Neural cell (in vitro differentiated cells): ENCODE data around the gene IREB2. TPM values are rescaled to one million over a fixed set of nuclear protein-coding genes. Genes with fewer than 3 reads are reported as not detected.

ENCODE experiments used
- H2AFZ ChIP-seq: fragments of 200-600, 300-800 bp; sonication (generic), shearing (Covaris generic); 2 replicates; pipeline ENCODE4 v1.6.0; 2014; ENCODE audit warnings: low read depth, mild to moderate bottlenecking, antibody characterized with exemption, low read length, moderate library complexity
- H3F3A ChIP-seq: fragments of 200-600 bp; shearing (Covaris generic); 2 replicates; pipeline ENCODE4 v1.6.1; 2016; ENCODE audit warnings: mild to moderate bottlenecking, moderate library complexity, mixed read lengths, antibody characterized with exemption, low read length; ENCODE audit not compliant: insufficient read depth, poor library complexity, severe bottlenecking
- H3K27ac ChIP-seq: fragments of 200-600, 300-800 bp; sonication (generic), shearing (Covaris generic); 2 replicates; pipeline ENCODE4 v1.5.1; 2014; ENCODE audit warnings: mild to moderate bottlenecking, low read length, moderate library complexity
- H3K27me3 ChIP-seq: fragments of 300-800, 200-600 bp; sonication (generic), shearing (Covaris generic); 2 replicates; pipeline ENCODE4 v1.6.0; 2014; ENCODE audit warnings: mild to moderate bottlenecking, low read depth, low read length, moderate library complexity; ENCODE audit not compliant: insufficient read depth
- H3K36me3 ChIP-seq: fragments of 300-800, 200-600 bp; sonication (generic), shearing (Covaris generic); 2 replicates; pipeline ENCODE4 v1.5.1; 2014; ENCODE audit warnings: mild to moderate bottlenecking, antibody characterized with exemption, low read length, moderate library complexity; ENCODE audit not compliant: insufficient read depth
- H3K4me2 ChIP-seq: fragments of 300-800, 200-600 bp; sonication (generic), shearing (Covaris generic); 2 replicates; pipeline ENCODE4 v1.6.0; 2014; ENCODE audit warnings: mild to moderate bottlenecking, low read length
- H3K4me3 ChIP-seq: fragments of 300-800, 200-600 bp; sonication (generic), shearing (Covaris generic); 2 replicates; pipeline ENCODE4 v1.5.1; 2014; ENCODE audit warnings: mild to moderate bottlenecking, low read length, moderate library complexity
- H3K79me2 ChIP-seq: fragments of 200-600 bp; shearing (Covaris generic); replicated peaks from 2 replicates; pipeline ENCODE4 v1.6.0; 2014; ENCODE audit warnings: mild to moderate bottlenecking, low read length, moderate library complexity; ENCODE audit not compliant: insufficient read depth
- H3K9ac ChIP-seq: fragments of 300-800, 200-600 bp; sonication (generic), shearing (Covaris generic); 2 replicates; pipeline ENCODE4 v1.6.1; 2016; ENCODE audit warnings: mild to moderate bottlenecking, low read length, mixed read lengths
- H3K9me2 ChIP-seq: fragments of 200-600 bp; shearing (Covaris generic); 2 replicates; pipeline ENCODE4 v1.6.1; 2016; ENCODE audit warnings: mild to moderate bottlenecking, low read length, mixed read lengths; ENCODE audit not compliant: insufficient read depth
- H3K9me3 ChIP-seq: fragments of 200-600, 300-800 bp; sonication (generic), shearing (Covaris generic); 2 replicates; pipeline ENCODE4 v1.6.1; 2016; ENCODE audit warnings: mild to moderate bottlenecking, mixed run types, low read length, moderate library complexity, mixed read lengths
- H4K20me1 ChIP-seq: fragments of 200-600 bp; shearing (Covaris generic); 2 replicates; pipeline ENCODE4 v1.6.1; 2016; ENCODE audit warnings: mild to moderate bottlenecking, mixed run types; ENCODE audit not compliant: insufficient read depth
- CTCF ChIP-seq: fragments of 450-650 bp; IDR thresholded peaks from 2 replicates; pipeline ENCODE4 v1.5.1; 2014; ENCODE audit warnings: antibody characterized with exemption, mild to moderate bottlenecking, moderate library complexity; ENCODE audit not compliant: poor library complexity, severe bottlenecking
- EP300 ChIP-seq: fragments of 450-650 bp; conservative IDR thresholded peaks from 2 replicates; pipeline ENCODE4 v1.6.1; 2014; ENCODE audit warnings: antibody characterized with exemption, mild to moderate bottlenecking, moderate library complexity; ENCODE audit not compliant: poor library complexity, severe bottlenecking
- EZH2 ChIP-seq: fragments of 200-600, 300-800 bp; shearing (Covaris generic), sonication (generic); IDR thresholded peaks from 2 replicates; pipeline ENCODE4 v1.6.1; 2014; ENCODE audit warnings: antibody characterized with exemption, low read length, borderline replicate concordance, mild to moderate bottlenecking; ENCODE audit not compliant: insufficient read depth, poor library complexity, severe bottlenecking
- MXI1 ChIP-seq: fragments of 450-650 bp; conservative IDR thresholded peaks from 2 replicates; pipeline ENCODE4 v1.6.1; 2014; ENCODE audit warnings: antibody characterized with exemption, mild to moderate bottlenecking; ENCODE audit not compliant: poor library complexity, severe bottlenecking
- POLR2AphosphoS5 ChIP-seq: IDR thresholded peaks from 2 replicates; pipeline ENCODE4 v1.6.1; 2012
- RAD21 ChIP-seq: fragments of 450-650 bp; conservative IDR thresholded peaks from 2 replicates; pipeline ENCODE4 v1.6.1; 2014; ENCODE audit warnings: antibody characterized with exemption, mild to moderate bottlenecking, moderate library complexity
- REST ChIP-seq: IDR thresholded peaks from 2 replicates; pipeline ENCODE4 v1.6.1; 2012; ENCODE audit warnings: borderline replicate concordance
- SMC3 ChIP-seq: fragments of 450-650 bp; conservative IDR thresholded peaks from 2 replicates; pipeline ENCODE4 v1.6.1; 2014; ENCODE audit warnings: antibody characterized with exemption, mild to moderate bottlenecking, moderate library complexity; ENCODE audit not compliant: poor library complexity
- TAF1 ChIP-seq: IDR thresholded peaks from 2 replicates; pipeline ENCODE4 v1.6.1; 2012; ENCODE audit warnings: low read depth
- polyA plus RNA-seq: library from polyadenylated mRNA; depleted of rRNA; stranded (reverse); fragments of >200 nt; gene quantifications from 2 replicates; pipeline ENCODE4 v1.2.3, GENCODE V29; 2014

The IREB2 gene
- polyA plus RNA-seq, 1 donor from 2014 or later = 45.5 TPM

DNA sequence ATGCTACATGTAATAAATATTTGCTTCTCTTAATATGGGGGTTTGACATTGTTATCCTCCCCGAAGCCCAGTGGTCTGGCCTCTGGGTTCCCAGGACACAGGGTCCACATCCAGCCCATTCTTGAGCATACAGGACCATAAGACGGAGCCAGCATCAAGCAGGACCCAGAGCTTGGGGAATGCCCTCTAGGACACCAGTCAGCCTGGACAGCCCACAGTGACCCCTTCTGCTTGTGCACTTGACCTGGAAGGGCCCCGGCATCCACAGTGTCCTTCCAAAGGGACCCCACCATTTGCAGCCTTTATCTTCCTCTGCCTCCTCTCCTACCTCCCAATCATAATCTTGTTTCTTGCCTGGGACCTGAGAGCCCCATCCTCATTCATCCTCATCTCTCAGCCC, 46.2 kb upstream of the IREB2 start:
- Histone ChIP-seq H3K9me3 (no peaks in the 10 kb centered on the region), H3K79me2 (no peaks in the 10 kb centered on the region), H3K4me2 (no peak overlapping the region), H3K4me3 (no peak overlapping the region), H3K27me3 (no peaks in the 10 kb centered on the region), H3K9ac (no peak overlapping the region), H3F3A (no peaks in the 10 kb centered on the region), H3K9me2 (no peaks in the 10 kb centered on the region), H3K36me3 (no peaks in the 10 kb centered on the region), H4K20me1 (no peaks in the 10 kb centered on the region), H3K27ac (no peak overlapping the region), H2AFZ (no peak overlapping the region)
- TF ChIP-seq EP300 (no peak), SMC3 (no peak), RAD21 (no peak), TAF1 (no peak)

DNA sequence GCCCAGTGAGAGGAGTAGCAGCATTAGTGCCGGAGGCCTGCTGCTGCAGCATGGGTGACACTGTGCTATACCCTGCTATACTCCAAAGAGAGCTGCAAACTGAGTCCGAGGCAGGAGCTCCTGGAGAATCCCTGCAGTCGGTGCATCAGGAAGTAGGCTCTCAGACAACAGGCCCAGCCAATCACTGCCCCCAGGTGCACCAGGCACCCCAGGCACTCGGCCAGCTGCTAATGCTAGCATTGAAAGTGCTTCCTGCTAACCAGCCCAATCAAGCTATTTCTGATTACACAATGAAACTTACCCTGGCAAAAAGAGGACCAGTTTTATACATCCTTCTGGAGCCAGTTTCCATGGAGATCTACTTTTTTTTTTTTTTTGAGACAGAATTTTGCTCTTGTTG, 45.6 kb upstream of the IREB2 start:
- TF ChIP-seq TAF1 (no peak), REST (no peak), CTCF (no peak), POLR2AphosphoS5 (no peak), RAD21 (no peak), EZH2 (no peak), EP300 (no peak), MXI1 (no peak), SMC3 (no peak)
- H3K9me3 ChIP-seq = no peaks in the 10 kb centered on the region
- H4K20me1 ChIP-seq = no peaks in the 10 kb centered on the region
- H3F3A ChIP-seq = no peaks in the 10 kb centered on the region
- no peaks in the 10 kb centered on the region for H3K27me3 ChIP-seq
- no peak overlapping the region for H3K9ac ChIP-seq
- no peak overlapping the region for H3K4me2 ChIP-seq
- H2AFZ ChIP-seq = no peak overlapping the region
- no peaks in the 10 kb centered on the region for H3K9me2 ChIP-seq
- H3K27ac ChIP-seq = no peak overlapping the region
- no peak overlapping the region for H3K4me3 ChIP-seq
- no peaks in the 10 kb centered on the region for H3K36me3 ChIP-seq
- H3K79me2 ChIP-seq = no peaks in the 10 kb centered on the region

- no peaks in the 10 kb centered on the region for H3K27me3 ChIP-seq
Observed at GRCh38 chr15:78393137-78393536, 44.9 kb upstream of the IREB2 start.

More at GRCh38 chr15:78393137-78393536, 44.9 kb upstream of the IREB2 start:
- Histone ChIP-seq H3K9ac (no peak overlapping the region), H3K9me2 (no peaks in the 10 kb centered on the region), H3K4me2 (no peak overlapping the region), H2AFZ (no peak overlapping the region), H4K20me1 (no peaks in the 10 kb centered on the region), H3F3A (no peaks in the 10 kb centered on the region), H3K27ac (no peak overlapping the region), H3K9me3 (no peaks in the 10 kb centered on the region), H3K4me3 (no peak overlapping the region), H3K79me2 (no peaks in the 10 kb centered on the region), H3K36me3 (no peaks in the 10 kb centered on the region)
- TF ChIP-seq POLR2AphosphoS5 (no peak), TAF1 (no peak), CTCF (no peak)
